HepG2 (cell line): ENCODE results near the gene SMYD5. TPM values are rescaled to one million over a fixed set of nuclear protein-coding genes. Genes with fewer than 3 reads are reported as not detected.

ENCODE experiments used
- ATAC-seq: fragments of 200-7000 bp; cut with Tn5 transposase; 3 replicates; pipeline ENCODE4 v1.9.1; 2020; ENCODE audit warnings: mild to moderate bottlenecking, moderate library complexity
- BruUV-seq: library from RNA; stranded (reverse); fragments of 400-500 nt; replicated peaks from 2 replicates; lab custom pipeline; 2021; lab: Mats Ljungman, UMichigan
- CTCF ChIA-PET: fragments of 300-600 bp; formaldehyde crosslinking; extraction: SDS; loops from one replicate; lab custom pipeline; 2021; ENCODE audit warnings: low total read pairs, inconsistent platforms, low intra/inter-chr PET ratio; lab: Yijun Ruan, JAX
- POLR2A ChIA-PET: fragments of 350-600 bp; sonication (Branson Sonifier 250); formaldehyde crosslinking; loops from one replicate; lab custom pipeline; 2020; ENCODE audit warnings: antibody characterized with exemption, inconsistent platforms; lab: Yijun Ruan, JAX
- DNase-seq: peaks from one replicate; pipeline ENCODE4 v3.0.0-alpha.2; 2015; ENCODE audit warnings: low spot score
- FAIRE-seq: peaks from 3 replicates; lab custom pipeline; 2011; peaks lifted over from hg19 to GRCh38; lab: Jason Lieb, UNC
- H2AFZ ChIP-seq: one replicate; pipeline ENCODE4 v1.6.1; 2011; ENCODE audit warnings: low read length, inconsistent platforms
- H3K27ac ChIP-seq: fragments of 300-600 bp; 3 replicates; pipeline ENCODE4 v1.8.0; 2011; ENCODE audit warnings: mixed run types, mild to moderate bottlenecking, mixed read lengths, low read length, inconsistent platforms; ENCODE audit not compliant: insufficient read depth; ENCODE audit errors: extremely low read length
- H3K27me3 ChIP-seq, 2 experiments: fragments of 200-600 bp in 1 of 2; 2 replicates in 1 of 2; 3 replicates in 1 of 2; pipeline versions ENCODE4 v1.6.0 to v1.8.0; 2011; ENCODE audit warnings: low read length in 2 of 2, mild to moderate bottlenecking in 2 of 2, moderate library complexity in 2 of 2, inconsistent platforms in 1 of 2; ENCODE audit not compliant: insufficient read depth in 2 of 2, control insufficient read depth in 1 of 2
- H3K36me3 ChIP-seq, 2 experiments: fragments of 200-600 bp in 1 of 2; replicated peaks in 1 of 2; 2 replicates in 1 of 2; 3 replicates in 1 of 2; pipeline versions ENCODE4 v1.5.1 to v1.8.0; 2011; ENCODE audit warnings: low read length in 2 of 2, inconsistent platforms in 1 of 2; ENCODE audit not compliant: insufficient read depth in 2 of 2, control insufficient read depth in 1 of 2
- H3K4me1 ChIP-seq: 2 replicates; pipeline ENCODE4 v1.5.1; 2012; ENCODE audit warnings: low read length, inconsistent platforms; ENCODE audit not compliant: insufficient read depth
- H3K4me2 ChIP-seq: 2 replicates; pipeline ENCODE4 v1.6.0; 2011; ENCODE audit warnings: low read depth, low read length, inconsistent platforms
- H3K4me3 ChIP-seq, 3 experiments: fragments of 200-600 bp in 1 of 3; sonication (generic), shearing (Covaris generic) in 1 of 3; replicated peaks in 1 of 3; 2 replicates each; pipeline ENCODE4 v1.5.1; 2011 to 2016; ENCODE audit warnings: low read length in 3 of 3, inconsistent platforms in 2 of 3, low read depth in 2 of 3, mild to moderate bottlenecking in 2 of 3, control low read depth in 1 of 3, mixed read lengths in 1 of 3; ENCODE audit not compliant: insufficient read depth in 1 of 3
- H3K79me2 ChIP-seq: one replicate; pipeline ENCODE4 v1.6.1; 2011; ENCODE audit warnings: low read length, inconsistent platforms; ENCODE audit not compliant: insufficient read depth
- H3K9ac ChIP-seq: 2 replicates; pipeline ENCODE4 v1.6.0; 2011; ENCODE audit warnings: mild to moderate bottlenecking, low read depth, low read length, inconsistent platforms; ENCODE audit not compliant: insufficient read depth
- H3K9me3 ChIP-seq: 2 replicates; pipeline ENCODE4 v1.5.1; 2012; ENCODE audit warnings: mild to moderate bottlenecking, low read length
- H4K20me1 ChIP-seq: 2 replicates; pipeline ENCODE4 v1.6.0; 2011; ENCODE audit warnings: inconsistent platforms, mild to moderate bottlenecking, low read length, moderate library complexity; ENCODE audit not compliant: insufficient read depth
- CEBPB ChIP-seq: IDR thresholded peaks from 2 replicates; pipeline ENCODE4 v1.6.1; 2011; ENCODE audit warnings: low read depth, low read length, improper control_type of control experiment, borderline replicate concordance
- FOSL2 ChIP-seq: sonication (generic); formaldehyde crosslinking; IDR thresholded peaks from 2 replicates; pipeline ENCODE4 v1.4.0; 2020; ENCODE audit warnings: missing genetic modification reagents
- GABPA ChIP-seq, 2 experiments: IDR thresholded peaks; 2 replicates each; pipeline ENCODE4 v1.6.1; 2011 to 2016; ENCODE audit warnings: low read depth in 2 of 2, low read length in 1 of 2, missing biosample characterization in 1 of 2, missing genetic modification characterization in 1 of 2
- ISX ChIP-seq: sonication (generic); formaldehyde crosslinking; conservative IDR thresholded peaks from 2 replicates; pipeline ENCODE4 v1.5.0; 2020; ENCODE audit warnings: missing genetic modification reagents
- NCOR1 ChIP-seq: fragments of 200-600 bp; sonication (generic); IDR thresholded peaks from 2 replicates; pipeline ENCODE4 v1.7.0; 2017; ENCODE audit warnings: antibody characterized with exemption, low read length, borderline replicate concordance
- NKX3-1 ChIP-seq: sonication (generic); formaldehyde crosslinking; IDR thresholded peaks from 2 replicates; pipeline ENCODE4 v1.5.0; 2020; ENCODE audit warnings: missing genetic modification reagents
- NONO ChIP-seq, 2 experiments: fragments of 450-650 bp in 1 of 2; sonication (generic) in 1 of 2; formaldehyde crosslinking in 1 of 2; IDR thresholded peaks in 1 of 2; conservative IDR thresholded peaks in 1 of 2; 2 replicates each; pipeline versions ENCODE4 v1.6.1 to v1.8.0; 2017 to 2022; ENCODE audit warnings: mild to moderate bottlenecking in 1 of 2, missing genetic modification reagents in 1 of 2, moderate library complexity in 1 of 2
- NRL ChIP-seq: sonication (generic); formaldehyde crosslinking; IDR thresholded peaks from 2 replicates; pipeline ENCODE4 v1.5.0; 2020; ENCODE audit warnings: missing genetic modification reagents, mild to moderate bottlenecking, moderate library complexity, borderline replicate concordance
- ONECUT2 ChIP-seq: sonication (generic); formaldehyde crosslinking; IDR thresholded peaks from 2 replicates; pipeline ENCODE4 v1.4.0; 2020; ENCODE audit warnings: missing genetic modification reagents
- RBFOX2 ChIP-seq: fragments of 200-400 bp; formaldehyde crosslinking; IDR thresholded peaks from 2 replicates; pipeline ENCODE4 v1.6.1; 2017; ENCODE audit warnings: low read depth, mild to moderate bottlenecking, low read length
- RBM22 ChIP-seq: fragments of 200-400 bp; formaldehyde crosslinking; optimal IDR thresholded peaks from 2 replicates; pipeline ENCODE3; 2017; ENCODE audit warnings: mild to moderate bottlenecking, low read length, moderate library complexity
- THYN1 ChIP-seq: sonication (generic); formaldehyde crosslinking; IDR thresholded peaks from 2 replicates; pipeline ENCODE4 v1.8.1; 2023; ENCODE audit warnings: low read depth, mild to moderate bottlenecking, moderate library complexity, missing genetic modification reagents, borderline replicate concordance
- TMF1 ChIP-seq: sonication (generic); formaldehyde crosslinking; IDR thresholded peaks from 2 replicates; pipeline ENCODE4 v1.8.1; 2022; ENCODE audit warnings: low read depth, missing genetic modification reagents
- ZFP90 ChIP-seq: sonication (generic); formaldehyde crosslinking; IDR thresholded peaks from 2 replicates; pipeline ENCODE4 v1.8.0; 2022; ENCODE audit warnings: missing genetic modification reagents, mild to moderate bottlenecking, inconsistent platforms, borderline replicate concordance
- ZNF205 ChIP-seq: IDR thresholded peaks from 2 replicates; pipeline ENCODE4 v1.6.1; 2018; ENCODE audit warnings: missing biosample characterization, missing genetic modification reagents
- ZNF547 ChIP-seq: sonication (generic); formaldehyde crosslinking; IDR thresholded peaks from 2 replicates; pipeline ENCODE4 v1.5.1; 2020; ENCODE audit warnings: mild to moderate bottlenecking, missing genetic modification reagents
- ZNF678 ChIP-seq: sonication (generic); formaldehyde crosslinking; IDR thresholded peaks from 2 replicates; pipeline ENCODE4 v1.4.0; 2020; ENCODE audit warnings: mild to moderate bottlenecking, missing genetic modification reagents
- ZNF713 ChIP-seq: sonication (generic); formaldehyde crosslinking; IDR thresholded peaks from 2 replicates; pipeline ENCODE4 v1.4.0; 2020; ENCODE audit warnings: mild to moderate bottlenecking, missing genetic modification reagents
- ZNF768 ChIP-seq: sonication (generic); formaldehyde crosslinking; IDR thresholded peaks from 2 replicates; pipeline ENCODE4 v1.4.0; 2020; ENCODE audit warnings: missing genetic modification reagents
- WGBS: methylation state at CpG from one replicate; pipeline ENCODE4 v1.1.6; 2017; ENCODE audit warnings: low lambda C conversion rate; 5-methylcytosine and 5-hydroxymethylcytosine counted together
- in situ Hi-C: cut with HindIII; loops from 2 replicates; pipeline ENCODE4 v1.10.0; 2017; ENCODE audit warnings: low pct_unique_long_range_greater_than_20kb; ENCODE audit not compliant: extremely low pct_ligation_motif_present
- intact Hi-C: fragments of 100-400 bp; cut with micrococcal nuclease; formaldehyde crosslinking; loops from one replicate; pipeline ENCODE4 v1.10.0; 2022; ENCODE audit not compliant: unreplicated experiment
- polyA plus RNA-seq, 8 experiments: library from polyadenylated mRNA; depleted of rRNA in 3 of 8; stranded (reverse) in 7 of 8; unstranded in 1 of 8; fragments of >200 nt; fragmentation: Illumina TruSeq in 4 of 8; extraction: Trizol in 4 of 8; gene quantifications; 2 replicates each; pipeline versions ENCODE4 v1.2.1 to v1.2.3, GENCODE V29; 2011 to 2016; ENCODE audit warnings: low read depth in 4 of 8, missing spikeins in 1 of 8, mixed read lengths in 1 of 8; ENCODE audit not compliant: insufficient read depth in 1 of 8
- total RNA-seq, 5 experiments: library from RNA; depleted of rRNA; stranded (reverse); fragments of >200 nt; fragmentation: Illumina TruSeq; extraction: Trizol; gene quantifications; 2 replicates each; pipeline ENCODE4 v1.2.3, GENCODE V29; 2016; ENCODE audit warnings: low read depth in 1 of 5
- TF ChIP-seq, protein P1 (sequence below): sonication (generic); formaldehyde crosslinking; IDR thresholded peaks from 2 replicates; pipeline ENCODE4 v1.5.0; 2020; ENCODE audit warnings: missing genetic modification reagents, mild to moderate bottlenecking, borderline replicate concordance

The SMYD5 gene
- total and polyA plus RNA-seq, 2 of the 13 experiments (the other 11 are each of a cell fraction or from before 2014, with no cell fraction given), result 55.8 to 70.4 TPM

DNA sequence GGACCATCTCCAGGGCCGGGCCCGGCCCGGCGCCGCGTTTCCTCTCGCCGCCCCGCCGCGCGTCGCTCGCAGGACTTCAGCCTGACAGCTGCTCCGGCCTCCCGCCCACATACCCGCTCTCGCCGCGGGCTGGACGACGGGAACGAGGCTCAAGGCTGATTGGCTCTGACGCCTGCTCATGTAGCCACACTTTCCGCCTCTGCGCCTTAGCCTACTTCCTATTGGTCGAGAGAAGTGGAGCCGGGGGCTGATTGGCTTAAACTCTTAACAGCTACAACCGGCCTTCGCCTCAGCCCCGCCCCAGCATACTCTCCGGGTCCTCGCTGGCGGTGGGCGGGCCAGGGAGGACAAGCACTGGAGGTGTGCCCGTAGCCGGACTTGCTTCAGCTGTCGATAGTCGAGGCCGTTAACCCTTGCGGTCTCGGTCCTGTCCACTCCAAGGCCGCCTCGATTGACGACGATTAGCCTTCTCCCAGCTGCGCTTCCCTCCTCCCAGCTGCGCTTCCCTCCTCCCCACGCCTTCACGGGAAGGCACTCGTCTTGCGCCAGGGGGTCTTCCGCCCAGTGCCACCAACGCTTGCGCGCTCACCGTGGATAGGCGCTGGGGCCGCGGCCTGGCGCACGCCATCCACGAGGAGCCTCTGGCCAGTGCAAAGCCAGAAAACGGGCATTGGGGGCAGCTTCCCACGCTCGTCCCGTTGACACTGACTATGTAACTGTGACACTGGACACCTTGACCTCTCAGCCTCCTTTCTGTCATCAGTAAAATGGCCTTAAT lies 19.3 kb downstream of the SMYD5 start, which contains the start of gene PRADC1 (continued):
- TF ChIP-seq GABPA (IDR thresholded peaks at IDR 0.05; ENCODE audit: low read depth, low read length), result peak; percentile 38
- TF ChIP-seq GABPA (CRISPR knock-in tag; IDR thresholded peaks at IDR 0.05; ENCODE audit: low read depth), result peak; percentile 74
- TF ChIP-seq ZNF768 (CRISPR knock-in tag), result peak; percentile 70
- TF ChIP-seq ONECUT2 (CRISPR knock-in tag), result peak; percentile 54; the same call in 1 of the 2 replicates
- no peak for TF ChIP-seq RBM22
- TF ChIP-seq ZNF713 (CRISPR knock-in tag), result no peak

DNA sequence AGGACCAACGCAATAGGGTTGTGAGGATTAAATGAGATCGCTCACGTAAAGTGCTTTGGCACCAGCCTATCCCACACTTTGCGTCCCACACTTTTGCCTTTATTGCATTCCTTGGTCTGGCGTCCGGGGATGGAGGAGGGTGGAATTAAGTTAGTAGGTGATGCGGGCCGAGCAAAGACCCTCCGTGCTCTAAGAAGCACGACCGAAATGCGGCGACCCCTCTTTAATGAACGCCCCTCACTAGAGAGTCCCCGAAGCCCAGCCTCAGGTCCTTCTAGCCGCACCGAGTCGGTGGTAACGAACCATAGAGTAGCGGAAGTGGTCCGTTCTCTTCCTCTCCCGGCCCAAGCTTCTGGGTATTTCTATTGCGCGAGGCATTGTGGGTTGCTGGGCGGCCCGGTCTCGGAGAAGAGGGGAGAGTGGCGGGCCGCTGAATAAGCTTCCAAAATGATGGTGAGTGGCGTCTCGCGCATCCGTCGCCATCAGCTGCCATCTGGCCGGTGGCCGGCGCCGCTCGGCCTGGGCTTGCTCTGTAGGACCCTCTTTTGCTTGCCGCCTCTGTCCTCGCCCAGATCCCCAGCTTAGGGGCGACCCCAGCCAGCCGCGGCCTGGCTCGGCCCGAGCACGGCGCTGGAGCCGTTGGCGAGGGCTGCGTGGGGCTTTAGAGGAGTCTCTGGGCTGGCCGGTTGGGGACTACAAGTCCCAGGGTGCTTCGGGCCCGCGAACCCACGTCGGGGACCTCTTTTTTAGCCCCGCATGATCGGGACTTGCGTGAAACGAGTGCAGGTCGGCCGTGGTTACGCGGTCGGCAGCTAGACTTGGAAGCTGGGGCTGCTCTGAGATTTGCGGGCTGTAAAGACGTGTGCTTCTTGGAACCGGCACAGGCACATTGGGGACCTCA lies 20.1 kb downstream of the SMYD5 start, which contains the start of gene CCT7:
Gene CCT7 (plus strand): TSS at position 377 of the 901 bp plus-strand sequence. CDS start 71 bp downstream, at position 448.
- intact Hi-C loops, result loop anchor here (1.0 to 5.0 kb wide), 3 partner anchors 20 to 48 kb away; partner anchors contain the start of genes FBXO41 and SMYD5
- Histone ChIP-seq H3K27ac (peak within 1 kb of the TSS; percentile 78), H4K20me1 (peaks cover 45% of the 10 kb centered on the region), H2AFZ (peak within 1 kb of the TSS; percentile 66), H3K9ac (peak within 1 kb of the TSS; percentile 95), H3K4me3 (peak within 1 kb of the TSS; percentile 84 to 97 (median 89)), H3K4me2 (peak within 1 kb of the TSS; percentile 99), H3K9me3 (no peaks in the 10 kb centered on the region), H3K4me1 (peaks cover 48% of the 10 kb centered on the region), H3K36me3 (peaks cover 6 to 22% of the 10 kb centered on the region in 2 experiments), H3K27me3 (peaks cover 0 to 6% of the 10 kb centered on the region in 2 experiments; a peak in 1 of 5 replicates), H3K79me2 (peaks cover 54% of the 10 kb centered on the region)
- BruUV-seq, result TSS peak; percentile 75
- in situ Hi-C loops, result no loop called here
- peak; percentile 94 for DNase-seq
- ATAC-seq, result peak; percentile 84
- under 1% methylated on average over 50 of the region's 69 CpGs for WGBS
- FAIRE-seq, result peak; percentile 21
- ChIA-PET POLR2A (interaction anchor here (0.8 to 7.2 kb wide), 25 partner anchors 10 to 886 kb away, joined by 3 to 125 read pairs (median 8); partner anchors contain the start of genes ALMS1, FBXO41, RAB11FIP5 and SMYD5), CTCF (no interaction called here)
- peak; percentile 65; the same call in 1 of the 2 replicates for TF ChIP-seq TMF1 (CRISPR knock-in tag)
- peak; percentile 48; the same call in 1 of the 2 replicates for TF ChIP-seq ISX (CRISPR knock-in tag)
- TF ChIP-seq ZNF547, result peak; percentile 56; the same call in 1 of the 2 replicates
- TF ChIP-seq CEBPB, result no peak
- peak; percentile 63 for TF ChIP-seq FOSL2 (CRISPR knock-in tag)
- peak; percentile 20; the same call in 1 of the 2 replicates for TF ChIP-seq NRL (CRISPR knock-in tag)
- peak; percentile 70; the same call in 1 of the 2 replicates for TF ChIP-seq ZNF678 (CRISPR knock-in tag)
- TF ChIP-seq ZFP90 (CRISPR knock-in tag), result peak; percentile 26; the same call in 1 of the 2 replicates
- TF ChIP-seq NONO (IDR thresholded peaks at IDR 0.05), result no peak
- peak; percentile 87 for TF ChIP-seq NONO (CRISPR knock-in tag; conservative IDR thresholded peaks at IDR 0.05)
- 0 out of 2 replicates have a peak, but pooled peaks have one; percentile 55 for TF ChIP-seq THYN1 (CRISPR knock-in tag)
- no peak for TF ChIP-seq ZNF205
- TF ChIP-seq RBFOX2, result peak; percentile 96
- TF ChIP-seq NKX3-1 (CRISPR knock-in tag), result peak; percentile 97
- TF ChIP-seq, protein P1, sequence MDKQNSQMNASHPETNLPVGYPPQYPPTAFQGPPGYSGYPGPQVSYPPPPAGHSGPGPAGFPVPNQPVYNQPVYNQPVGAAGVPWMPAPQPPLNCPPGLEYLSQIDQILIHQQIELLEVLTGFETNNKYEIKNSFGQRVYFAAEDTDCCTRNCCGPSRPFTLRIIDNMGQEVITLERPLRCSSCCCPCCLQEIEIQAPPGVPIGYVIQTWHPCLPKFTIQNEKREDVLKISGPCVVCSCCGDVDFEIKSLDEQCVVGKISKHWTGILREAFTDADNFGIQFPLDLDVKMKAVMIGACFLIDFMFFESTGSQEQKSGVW (CRISPR knock-in tag), result 0 out of 2 replicates have a peak, but pooled peaks have one; percentile 81
- TF ChIP-seq NCOR1, result peak; percentile 60; the same call in 1 of the 2 replicates
